Liver (tissue), 9 donors: ENCODE measurements around the gene FAM78B. TPM values are rescaled to one million over a fixed set of nuclear protein-coding genes. Genes with fewer than 3 reads are reported as not detected.

Source experiments
- DNase-seq: peaks from one replicate; pipeline ENCODE4 v3.0.0-alpha.2; 2017; ENCODE audit warnings: low spot score
- H3K27ac ChIP-seq, 2 donors: one replicate each; pipeline ENCODE4 v1.7.0; 2013; ENCODE audit warnings: inconsistent platforms in 2 of 2, low read length in 2 of 2, control low read depth in 1 of 2, low read depth in 1 of 2, mild to moderate bottlenecking in 1 of 2
- H3K27me3 ChIP-seq, 4 donors: one replicate each; pipeline versions ENCODE4 v1.6.1 to v1.7.0; 2013; ENCODE audit warnings: low read length in 3 of 4, inconsistent platforms in 1 of 4, mild to moderate bottlenecking in 1 of 4, moderate library complexity in 1 of 4; ENCODE audit not compliant: control insufficient read depth in 4 of 4, insufficient read depth in 4 of 4
- H3K36me3 ChIP-seq, 4 donors: one replicate each; pipeline versions ENCODE4 v1.6.1 to v1.7.0; 2013; ENCODE audit warnings: low read length in 3 of 4, mild to moderate bottlenecking in 3 of 4, low read depth in 1 of 4, moderate library complexity in 1 of 4; ENCODE audit not compliant: control insufficient read depth in 4 of 4, insufficient read depth in 3 of 4
- H3K4me1 ChIP-seq, 4 donors: one replicate each; pipeline versions ENCODE4 v1.6.1 to v1.7.0; 2013; ENCODE audit warnings: low read length in 3 of 4, mild to moderate bottlenecking in 3 of 4, moderate library complexity in 1 of 4; ENCODE audit not compliant: control insufficient read depth in 4 of 4, insufficient read depth in 4 of 4
- H3K4me3 ChIP-seq, 3 donors: one replicate each; pipeline versions ENCODE4 v1.6.1 to v1.7.0; 2013; ENCODE audit warnings: low read length in 3 of 3, control low read depth in 1 of 3, low read depth in 1 of 3, mild to moderate bottlenecking in 1 of 3
- H3K9ac ChIP-seq, 2 donors: one replicate each; pipeline ENCODE4 v1.7.0; 2013; ENCODE audit warnings: low read length in 2 of 2, mild to moderate bottlenecking in 2 of 2, moderate library complexity in 2 of 2, control low read depth in 1 of 2, low read depth in 1 of 2
- H3K9me3 ChIP-seq, 4 donors: one replicate each; pipeline versions ENCODE4 v1.6.1 to v1.7.0; 2013; ENCODE audit warnings: low read length in 3 of 4; ENCODE audit not compliant: control insufficient read depth in 4 of 4
- EGR1 ChIP-seq, 2 donors: IDR thresholded peaks; 2 replicates each; pipeline ENCODE4 v1.6.1; 2016 to 2018; ENCODE audit warnings: antibody characterized with exemption in 2 of 2, low read depth in 2 of 2
- FOXA2 ChIP-seq: IDR thresholded peaks from 2 replicates; pipeline ENCODE4 v1.6.1; 2016; ENCODE audit warnings: antibody characterized with exemption
- GABPA ChIP-seq, 2 donors: IDR thresholded peaks in 1 of 2; conservative IDR thresholded peaks in 1 of 2; 2 replicates each; pipeline ENCODE4 v1.6.1; 2016; ENCODE audit warnings: antibody characterized with exemption in 2 of 2, mild to moderate bottlenecking in 1 of 2, moderate library complexity in 1 of 2
- HNF4A ChIP-seq, 2 donors: conservative IDR thresholded peaks; 2 replicates each; pipeline ENCODE4 v1.6.1; 2016; ENCODE audit warnings: antibody characterized with exemption in 2 of 2, mild to moderate bottlenecking in 2 of 2
- HNF4G ChIP-seq: IDR thresholded peaks from 2 replicates; pipeline ENCODE4 v1.6.1; 2016; ENCODE audit warnings: antibody characterized with exemption
- JUND ChIP-seq, 2 donors: IDR thresholded peaks; 2 replicates each; pipeline ENCODE4 v1.6.1; 2016; ENCODE audit warnings: antibody characterized with exemption in 2 of 2
- NR2F2 ChIP-seq: IDR thresholded peaks from 2 replicates; pipeline ENCODE4 v1.6.1; 2016; ENCODE audit warnings: antibody characterized with exemption
- RAD21 ChIP-seq, 2 donors: IDR thresholded peaks; 2 replicates each; pipeline ENCODE4 v1.6.1; 2016; ENCODE audit warnings: antibody characterized with exemption in 2 of 2, mild to moderate bottlenecking in 2 of 2
- RXRA ChIP-seq, 2 donors: IDR thresholded peaks; 2 replicates each; pipeline ENCODE4 v1.6.1; 2017 to 2018; ENCODE audit warnings: antibody characterized with exemption in 2 of 2, mild to moderate bottlenecking in 1 of 2
- SP1 ChIP-seq: IDR thresholded peaks from 2 replicates; pipeline ENCODE4 v1.6.1; 2018; ENCODE audit warnings: antibody characterized with exemption, mild to moderate bottlenecking
- TAF1 ChIP-seq: conservative IDR thresholded peaks from 2 replicates; pipeline ENCODE4 v1.6.1; 2016; ENCODE audit warnings: antibody characterized with exemption, mild to moderate bottlenecking
- YY1 ChIP-seq: IDR thresholded peaks from 2 replicates; pipeline ENCODE4 v1.6.1; 2016; ENCODE audit warnings: antibody characterized with exemption, mild to moderate bottlenecking
- WGBS: extraction: QIAGEN DNeasy Blood & Tissue Kit; methylation state at CpG from one replicate; pipeline ENCODE4 v1.1.7; 2013; 5-methylcytosine and 5-hydroxymethylcytosine counted together
- polyA plus RNA-seq, 2 donors: library from polyadenylated mRNA; stranded (reverse) in 1 of 2; unstranded in 1 of 2; fragments of 200-250 nt in 1 of 2; fragments of >200 nt in 1 of 2; fragmentation: Nextera tagmentation in 1 of 2; extraction: Ambion mirVana in 1 of 2; gene quantifications; one replicate each; pipeline versions ENCODE4 v1.2.1 to v1.2.3, GENCODE V29; 2013 to 2015
- total RNA-seq, 2 donors: library from RNA; depleted of rRNA; stranded (reverse); fragments of >200 nt; gene quantifications; one replicate each; pipeline ENCODE4 v1.2.3, GENCODE V29; 2014
- TF ChIP-seq, protein P1 (sequence below): IDR thresholded peaks from 2 replicates; pipeline ENCODE4 v1.6.1; 2016; ENCODE audit warnings: antibody characterized with exemption
- TF ChIP-seq, protein P2 (sequence below): IDR thresholded peaks from 2 replicates; pipeline ENCODE4 v1.6.1; 2016; ENCODE audit warnings: antibody characterized with exemption
- TF ChIP-seq, protein P3 (sequence below): fragments of 150-350 bp; IDR thresholded peaks from 2 replicates; pipeline ENCODE4 v1.5.1; 2017; ENCODE audit warnings: improper control_type of control experiment, low read depth, low read length; ENCODE audit not compliant: missing input control
- TF ChIP-seq, protein P4 (sequence below): IDR thresholded peaks from 2 replicates; pipeline ENCODE4 v1.6.1; 2016; ENCODE audit warnings: antibody characterized with exemption, mild to moderate bottlenecking
- TF ChIP-seq, protein P5 (sequence below): IDR thresholded peaks from 2 replicates; pipeline ENCODE4 v1.6.1; 2016; ENCODE audit warnings: antibody characterized with exemption
- donor health status: healthy.
- donor health status: healthy.
- donor health status: healthy.
- donor health status: healthy.
- donor health status: healthy.

FAM78B gene
- total and polyA plus RNA-seq, 4 donors: 0.14 to 0.92 (median 0.49) TPM

DNA sequence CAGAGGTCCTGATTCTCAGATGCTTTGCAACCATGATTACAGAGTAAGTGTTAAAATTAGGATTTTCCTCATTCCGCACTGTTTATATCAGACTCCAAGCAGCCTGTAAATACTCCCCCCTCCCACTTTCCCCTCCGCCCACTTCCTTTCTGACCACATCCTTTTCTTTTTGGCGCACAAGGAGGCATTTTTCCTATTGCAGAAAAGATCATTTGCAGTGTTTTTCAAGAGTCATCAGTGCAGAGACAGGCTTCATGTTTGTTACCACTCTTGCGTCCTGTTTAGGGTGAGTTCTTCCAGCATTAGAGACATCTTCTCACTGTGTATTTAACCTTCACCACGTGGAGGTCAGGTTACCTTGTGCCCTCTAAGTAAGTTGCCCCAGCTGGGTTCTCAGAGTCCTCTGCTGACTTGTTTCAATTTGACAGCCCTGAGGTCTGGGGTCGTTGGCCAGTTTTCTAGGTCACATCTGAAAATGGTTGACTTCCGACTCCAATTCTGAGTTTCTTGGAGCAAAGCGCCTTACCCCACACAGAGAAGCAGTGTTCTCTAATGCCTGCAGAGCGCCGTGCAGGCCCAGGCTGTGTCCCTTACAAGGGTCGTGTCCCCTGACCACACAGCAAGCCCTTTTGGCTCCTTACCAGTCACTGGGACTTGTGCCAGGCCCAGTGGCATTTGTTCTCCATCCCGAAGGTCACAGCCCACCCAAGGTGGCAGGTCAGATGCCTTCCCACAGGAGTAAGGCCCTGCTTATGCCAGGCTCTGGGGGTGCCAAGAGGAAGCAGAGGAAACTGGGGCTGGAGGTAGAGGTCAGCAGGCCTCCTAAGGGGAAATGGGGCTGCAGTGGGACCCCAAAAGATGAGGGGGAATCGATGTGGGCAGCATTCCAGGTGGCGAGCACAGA is 85.6 kb downstream of the FAM78B start:
- Histone ChIP-seq H3K9ac (no peak overlapping the region), H3K27me3 (no peaks in the 10 kb centered on the region), H3K9me3 (no peaks in the 10 kb centered on the region), H3K27ac (no peak overlapping the region), H3K4me1 (no peaks in the 10 kb centered on the region), H3K4me3 (no peak overlapping the region), H3K36me3 (no peaks in the 10 kb centered on the region)
- DNase-seq: no peak
- WGBS: 68% methylated on average over 14 of the region's 14 CpGs
- TF ChIP-seq GABPA (IDR thresholded peaks at IDR 0.05 in 1 of 2, conservative IDR thresholded peaks at IDR 0.05 in 1 of 2) (no peak), JUND (IDR thresholded peaks at IDR 0.05) (no peak), EGR1 (IDR thresholded peaks at IDR 0.05; ENCODE audit: low read depth in 2 of 2) (no peak), NR2F2 (no peak), FOXA2 (no peak), YY1 (no peak), HNF4A (conservative IDR thresholded peaks at IDR 0.05) (no peak), SP1 (no peak)
- TF ChIP-seq, protein P1, sequence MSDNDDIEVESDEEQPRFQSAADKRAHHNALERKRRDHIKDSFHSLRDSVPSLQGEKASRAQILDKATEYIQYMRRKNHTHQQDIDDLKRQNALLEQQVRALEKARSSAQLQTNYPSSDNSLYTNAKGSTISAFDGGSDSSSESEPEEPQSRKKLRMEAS: no peak
- TF ChIP-seq, protein P2, sequence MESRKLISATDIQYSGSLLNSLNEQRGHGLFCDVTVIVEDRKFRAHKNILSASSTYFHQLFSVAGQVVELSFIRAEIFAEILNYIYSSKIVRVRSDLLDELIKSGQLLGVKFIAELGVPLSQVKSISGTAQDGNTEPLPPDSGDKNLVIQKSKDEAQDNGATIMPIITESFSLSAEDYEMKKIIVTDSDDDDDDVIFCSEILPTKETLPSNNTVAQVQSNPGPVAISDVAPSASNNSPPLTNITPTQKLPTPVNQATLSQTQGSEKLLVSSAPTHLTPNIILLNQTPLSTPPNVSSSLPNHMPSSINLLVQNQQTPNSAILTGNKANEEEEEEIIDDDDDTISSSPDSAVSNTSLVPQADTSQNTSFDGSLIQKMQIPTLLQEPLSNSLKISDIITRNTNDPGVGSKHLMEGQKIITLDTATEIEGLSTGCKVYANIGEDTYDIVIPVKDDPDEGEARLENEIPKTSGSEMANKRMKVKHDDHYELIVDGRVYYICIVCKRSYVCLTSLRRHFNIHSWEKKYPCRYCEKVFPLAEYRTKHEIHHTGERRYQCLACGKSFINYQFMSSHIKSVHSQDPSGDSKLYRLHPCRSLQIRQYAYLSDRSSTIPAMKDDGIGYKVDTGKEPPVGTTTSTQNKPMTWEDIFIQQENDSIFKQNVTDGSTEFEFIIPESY: no peak
- TF ChIP-seq, protein P3, sequence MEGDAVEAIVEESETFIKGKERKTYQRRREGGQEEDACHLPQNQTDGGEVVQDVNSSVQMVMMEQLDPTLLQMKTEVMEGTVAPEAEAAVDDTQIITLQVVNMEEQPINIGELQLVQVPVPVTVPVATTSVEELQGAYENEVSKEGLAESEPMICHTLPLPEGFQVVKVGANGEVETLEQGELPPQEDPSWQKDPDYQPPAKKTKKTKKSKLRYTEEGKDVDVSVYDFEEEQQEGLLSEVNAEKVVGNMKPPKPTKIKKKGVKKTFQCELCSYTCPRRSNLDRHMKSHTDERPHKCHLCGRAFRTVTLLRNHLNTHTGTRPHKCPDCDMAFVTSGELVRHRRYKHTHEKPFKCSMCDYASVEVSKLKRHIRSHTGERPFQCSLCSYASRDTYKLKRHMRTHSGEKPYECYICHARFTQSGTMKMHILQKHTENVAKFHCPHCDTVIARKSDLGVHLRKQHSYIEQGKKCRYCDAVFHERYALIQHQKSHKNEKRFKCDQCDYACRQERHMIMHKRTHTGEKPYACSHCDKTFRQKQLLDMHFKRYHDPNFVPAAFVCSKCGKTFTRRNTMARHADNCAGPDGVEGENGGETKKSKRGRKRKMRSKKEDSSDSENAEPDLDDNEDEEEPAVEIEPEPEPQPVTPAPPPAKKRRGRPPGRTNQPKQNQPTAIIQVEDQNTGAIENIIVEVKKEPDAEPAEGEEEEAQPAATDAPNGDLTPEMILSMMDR: no peak
- TF ChIP-seq, protein P4, sequence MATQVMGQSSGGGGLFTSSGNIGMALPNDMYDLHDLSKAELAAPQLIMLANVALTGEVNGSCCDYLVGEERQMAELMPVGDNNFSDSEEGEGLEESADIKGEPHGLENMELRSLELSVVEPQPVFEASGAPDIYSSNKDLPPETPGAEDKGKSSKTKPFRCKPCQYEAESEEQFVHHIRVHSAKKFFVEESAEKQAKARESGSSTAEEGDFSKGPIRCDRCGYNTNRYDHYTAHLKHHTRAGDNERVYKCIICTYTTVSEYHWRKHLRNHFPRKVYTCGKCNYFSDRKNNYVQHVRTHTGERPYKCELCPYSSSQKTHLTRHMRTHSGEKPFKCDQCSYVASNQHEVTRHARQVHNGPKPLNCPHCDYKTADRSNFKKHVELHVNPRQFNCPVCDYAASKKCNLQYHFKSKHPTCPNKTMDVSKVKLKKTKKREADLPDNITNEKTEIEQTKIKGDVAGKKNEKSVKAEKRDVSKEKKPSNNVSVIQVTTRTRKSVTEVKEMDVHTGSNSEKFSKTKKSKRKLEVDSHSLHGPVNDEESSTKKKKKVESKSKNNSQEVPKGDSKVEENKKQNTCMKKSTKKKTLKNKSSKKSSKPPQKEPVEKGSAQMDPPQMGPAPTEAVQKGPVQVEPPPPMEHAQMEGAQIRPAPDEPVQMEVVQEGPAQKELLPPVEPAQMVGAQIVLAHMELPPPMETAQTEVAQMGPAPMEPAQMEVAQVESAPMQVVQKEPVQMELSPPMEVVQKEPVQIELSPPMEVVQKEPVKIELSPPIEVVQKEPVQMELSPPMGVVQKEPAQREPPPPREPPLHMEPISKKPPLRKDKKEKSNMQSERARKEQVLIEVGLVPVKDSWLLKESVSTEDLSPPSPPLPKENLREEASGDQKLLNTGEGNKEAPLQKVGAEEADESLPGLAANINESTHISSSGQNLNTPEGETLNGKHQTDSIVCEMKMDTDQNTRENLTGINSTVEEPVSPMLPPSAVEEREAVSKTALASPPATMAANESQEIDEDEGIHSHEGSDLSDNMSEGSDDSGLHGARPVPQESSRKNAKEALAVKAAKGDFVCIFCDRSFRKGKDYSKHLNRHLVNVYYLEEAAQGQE: no peak

DNA sequence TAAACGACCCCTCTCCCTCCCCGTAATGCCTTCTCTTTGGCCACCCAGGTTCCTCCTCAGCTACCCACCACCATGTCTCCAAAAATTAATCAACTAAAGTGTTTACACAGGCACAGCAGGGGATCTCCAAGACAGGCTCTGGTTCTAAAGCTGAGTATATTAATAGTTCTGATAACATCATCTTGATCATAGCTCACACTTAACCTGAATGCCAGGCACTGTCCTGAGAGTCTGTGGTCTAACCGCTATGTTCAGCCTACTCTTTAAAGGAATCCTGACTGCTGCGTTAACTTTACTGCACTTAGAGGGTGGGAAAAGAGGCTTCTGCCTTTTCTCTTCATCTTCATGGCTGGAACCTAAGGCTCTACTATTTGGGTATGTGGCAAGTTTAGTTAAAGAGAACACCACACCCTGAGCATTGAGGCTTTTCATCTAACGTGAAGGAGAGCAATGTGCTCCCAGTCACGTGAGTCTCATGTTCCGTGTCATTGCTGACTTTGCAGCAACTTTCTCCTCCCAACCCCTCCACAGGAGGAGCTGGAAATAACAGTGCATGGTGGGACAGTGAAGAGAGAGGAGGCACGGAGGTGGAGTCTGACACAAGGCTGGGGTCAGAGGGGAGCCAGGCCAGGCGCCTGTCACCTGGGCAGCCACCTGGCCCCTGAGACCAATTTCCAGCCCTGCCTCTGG is 86.4 kb downstream of the FAM78B start:
- H3K27ac ChIP-seq: no peak overlapping the region
- H3K9ac ChIP-seq: no peak overlapping the region
- DNase-seq: no peak
- no peaks in the 10 kb centered on the region for H3K27me3 ChIP-seq
- no peaks in the 10 kb centered on the region for H3K36me3 ChIP-seq
- WGBS: 76% methylated on average over 9 of the region's 9 CpGs
- H3K4me3 ChIP-seq: no peak overlapping the region
- no peaks in the 10 kb centered on the region for H3K4me1 ChIP-seq
- no peaks in the 10 kb centered on the region for H3K9me3 ChIP-seq
- no peak for TF ChIP-seq TAF1
- TF ChIP-seq HNF4A (conservative IDR thresholded peaks at IDR 0.05): no peak
- TF ChIP-seq, protein P2: no peak
- TF ChIP-seq RXRA (IDR thresholded peaks at IDR 0.05): no peak
- no peak for TF ChIP-seq YY1
- no peak for TF ChIP-seq JUND (IDR thresholded peaks at IDR 0.05)
- TF ChIP-seq, protein P1: no peak
- TF ChIP-seq HNF4G: no peak
- TF ChIP-seq RAD21 (IDR thresholded peaks at IDR 0.05): no peak
- TF ChIP-seq FOXA2: no peak
- TF ChIP-seq SP1: no peak
- TF ChIP-seq, protein P5, sequence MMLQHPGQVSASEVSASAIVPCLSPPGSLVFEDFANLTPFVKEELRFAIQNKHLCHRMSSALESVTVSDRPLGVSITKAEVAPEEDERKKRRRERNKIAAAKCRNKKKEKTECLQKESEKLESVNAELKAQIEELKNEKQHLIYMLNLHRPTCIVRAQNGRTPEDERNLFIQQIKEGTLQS: no peak
